ENCODE measurements around the gene ETS1.

DNA sequence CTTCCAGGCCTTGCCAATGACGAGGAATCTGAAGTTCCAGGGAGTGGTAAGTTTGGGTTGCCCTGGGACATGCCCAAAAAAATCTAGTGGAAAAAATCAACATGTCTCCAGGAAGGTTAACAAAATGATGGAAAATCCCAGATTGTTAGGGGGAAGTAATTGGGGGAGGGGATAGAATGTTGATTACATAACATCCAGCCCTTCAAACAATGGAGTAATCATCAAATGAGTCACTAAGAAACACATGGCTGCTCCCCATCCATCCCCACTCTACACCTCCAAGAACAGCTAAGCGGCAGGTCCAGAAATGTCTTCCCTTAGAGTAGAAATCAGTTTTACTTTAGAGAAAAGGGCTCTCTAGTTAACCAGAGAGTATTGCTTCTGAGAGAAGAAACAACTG lies 94.9 kb downstream of the ETS1 start:
- TF ChIP-seq, protein P1, sequence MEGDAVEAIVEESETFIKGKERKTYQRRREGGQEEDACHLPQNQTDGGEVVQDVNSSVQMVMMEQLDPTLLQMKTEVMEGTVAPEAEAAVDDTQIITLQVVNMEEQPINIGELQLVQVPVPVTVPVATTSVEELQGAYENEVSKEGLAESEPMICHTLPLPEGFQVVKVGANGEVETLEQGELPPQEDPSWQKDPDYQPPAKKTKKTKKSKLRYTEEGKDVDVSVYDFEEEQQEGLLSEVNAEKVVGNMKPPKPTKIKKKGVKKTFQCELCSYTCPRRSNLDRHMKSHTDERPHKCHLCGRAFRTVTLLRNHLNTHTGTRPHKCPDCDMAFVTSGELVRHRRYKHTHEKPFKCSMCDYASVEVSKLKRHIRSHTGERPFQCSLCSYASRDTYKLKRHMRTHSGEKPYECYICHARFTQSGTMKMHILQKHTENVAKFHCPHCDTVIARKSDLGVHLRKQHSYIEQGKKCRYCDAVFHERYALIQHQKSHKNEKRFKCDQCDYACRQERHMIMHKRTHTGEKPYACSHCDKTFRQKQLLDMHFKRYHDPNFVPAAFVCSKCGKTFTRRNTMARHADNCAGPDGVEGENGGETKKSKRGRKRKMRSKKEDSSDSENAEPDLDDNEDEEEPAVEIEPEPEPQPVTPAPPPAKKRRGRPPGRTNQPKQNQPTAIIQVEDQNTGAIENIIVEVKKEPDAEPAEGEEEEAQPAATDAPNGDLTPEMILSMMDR (IDR thresholded peaks at IDR 0.05; ENCODE audit: insufficient read depth, low read length) = no peak
- no peak for TF ChIP-seq POLR2AphosphoS5 (IDR thresholded peaks at IDR 0.05; ENCODE audit: low read depth)

Measured in HL-60 (cell line).